Neutrophil (primary cell): ENCODE data around the gene CAMK1D.

Experiments used
- H3K27ac ChIP-seq: fragments of 200-600 bp; sonication (generic); 2 replicates; pipeline ENCODE4 v1.5.1; 2016; ENCODE audit warnings: mild to moderate bottlenecking, moderate library complexity
- H3K27me3 ChIP-seq: fragments of 200-600 bp; sonication (generic); 2 replicates; pipeline ENCODE4 v1.6.0; 2016; ENCODE audit warnings: mild to moderate bottlenecking
- H3K36me3 ChIP-seq: fragments of 200-600 bp; sonication (generic); 2 replicates; pipeline ENCODE4 v1.5.1; 2017
- H3K4me1 ChIP-seq, 2 experiments: fragments of 200-600 bp in 1 of 2; sonication (generic) in 1 of 2; 1 replicate in 1 of 2; 2 replicates in 1 of 2; pipeline versions ENCODE4 v1.5.1 to v1.6.1; 2013 to 2016; ENCODE audit warnings: low read depth in 1 of 2, low read length in 1 of 2, mild to moderate bottlenecking in 1 of 2, moderate library complexity in 1 of 2; ENCODE audit not compliant: control insufficient read depth in 1 of 2, insufficient read depth in 1 of 2
- H3K4me3 ChIP-seq, 2 experiments: fragments of 200-600 bp in 1 of 2; sonication (generic) in 1 of 2; 1 replicate in 1 of 2; 2 replicates in 1 of 2; pipeline ENCODE4 v1.5.1; 2013 to 2016; ENCODE audit warnings: low read depth in 1 of 2, low read length in 1 of 2, mild to moderate bottlenecking in 1 of 2, moderate library complexity in 1 of 2
- H3K9me3 ChIP-seq: fragments of 200-600 bp; sonication (generic); 2 replicates; pipeline ENCODE4 v1.5.1; 2016
- CTCF ChIP-seq: fragments of 200-600 bp; sonication (generic); IDR thresholded peaks from 2 replicates; pipeline ENCODE4 v1.5.1; 2016; ENCODE audit warnings: antibody characterized with exemption

CAMK1D gene

DNA sequence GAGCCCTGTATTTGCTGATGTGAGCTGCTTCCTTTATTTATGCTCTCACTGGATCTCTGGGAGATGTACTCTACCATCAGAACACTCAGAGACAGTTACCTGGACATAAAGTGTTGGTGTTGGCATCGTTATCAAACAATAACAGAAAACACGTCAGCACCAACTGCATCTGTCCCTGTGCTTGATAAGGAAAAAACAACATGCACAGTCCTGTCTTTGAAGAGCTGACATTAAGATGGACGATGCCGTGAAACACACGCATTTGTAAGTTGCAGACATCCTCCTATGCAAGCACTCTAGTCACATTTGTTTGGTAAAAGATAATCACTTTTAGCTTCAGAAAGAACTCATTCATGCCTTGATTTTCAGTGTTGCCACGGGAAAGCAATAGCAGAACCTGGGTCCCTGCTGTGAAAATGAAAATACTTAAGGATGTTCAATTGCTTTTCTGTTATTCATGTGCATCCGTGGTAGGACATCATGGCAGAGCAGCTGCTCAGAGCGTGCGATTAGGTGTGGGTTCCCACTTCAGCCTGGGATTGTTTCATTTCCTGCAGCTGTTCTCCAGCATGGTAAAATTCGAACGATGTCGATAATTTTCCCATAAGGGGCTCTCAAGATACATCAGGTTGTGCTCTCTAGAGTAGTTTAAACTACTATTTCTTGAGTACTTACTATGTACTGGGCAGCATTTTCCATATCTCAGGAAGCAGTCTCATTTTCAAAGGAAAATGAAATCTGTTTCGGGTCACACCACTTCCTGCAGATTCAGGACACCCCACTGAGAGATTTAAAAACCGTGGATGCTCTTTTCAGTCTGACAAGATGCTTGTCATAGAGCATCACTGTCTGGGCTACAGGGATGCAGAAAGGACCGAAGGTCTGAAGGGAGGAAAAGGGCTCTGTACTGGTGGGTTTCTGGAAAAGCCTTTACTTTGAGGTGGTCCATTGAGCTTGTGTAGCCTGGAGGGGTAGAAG, 248.7 kb downstream of the CAMK1D start:
- Histone ChIP-seq H3K4me1 (peaks cover 3% of the 10 kb centered on the region in 2 experiments), H3K27ac (no peak overlapping the region), H3K9me3 (no peaks in the 10 kb centered on the region), H3K4me3 (no peak overlapping the region), H3K36me3 (no peaks in the 10 kb centered on the region), H3K27me3 (no peaks in the 10 kb centered on the region)
- TF ChIP-seq CTCF: no peak

- no peaks in the 10 kb centered on the region for H3K9me3 ChIP-seq
- H3K4me3 ChIP-seq: no peak overlapping the region
- no peak for TF ChIP-seq CTCF
- no peak overlapping the region for H3K27ac ChIP-seq
- peaks cover 3 to 5% of the 10 kb centered on the region in 2 experiments for H3K4me1 ChIP-seq
- H3K36me3 ChIP-seq: no peaks in the 10 kb centered on the region
- H3K27me3 ChIP-seq: no peaks in the 10 kb centered on the region
Measured at GRCh38 chr10:12600652-12601051, 251.3 kb downstream of the CAMK1D start.

GRCh38 chr10:12602521-12602920, 253.2 kb downstream of the CAMK1D start:
- H3K36me3 ChIP-seq: no peaks in the 10 kb centered on the region
- H3K9me3 ChIP-seq: no peaks in the 10 kb centered on the region
- no peak for TF ChIP-seq CTCF
- no peaks in the 10 kb centered on the region for H3K27me3 ChIP-seq
- H3K4me3 ChIP-seq: no peak overlapping the region
- H3K27ac ChIP-seq: no peak overlapping the region
- peaks cover 10 to 13% of the 10 kb centered on the region in 2 experiments for H3K4me1 ChIP-seq

GRCh38 chr10:12603766-12604470, 254.6 kb downstream of the CAMK1D start:
- no peak overlapping the region for H3K27ac ChIP-seq

More at GRCh38 chr10:12603766-12604470, 254.6 kb downstream of the CAMK1D start:
- TF ChIP-seq CTCF: no peak
- no peaks in the 10 kb centered on the region for H3K36me3 ChIP-seq
- no peaks in the 10 kb centered on the region for H3K9me3 ChIP-seq
- no peaks in the 10 kb centered on the region for H3K27me3 ChIP-seq
- H3K4me3 ChIP-seq: no peak overlapping the region
- peaks cover 10 to 13% of the 10 kb centered on the region in 2 experiments for H3K4me1 ChIP-seq
